ENCODE measurements around the gene KCNJ1. TPM values are rescaled to one million over a fixed set of nuclear protein-coding genes. Genes with fewer than 3 reads are reported as not detected.

Gene KCNJ1
- total and polyA plus RNA-seq, 2 donors (not counting 1 experiment from before 2014, with no cell fraction given) = not detected

DNA sequence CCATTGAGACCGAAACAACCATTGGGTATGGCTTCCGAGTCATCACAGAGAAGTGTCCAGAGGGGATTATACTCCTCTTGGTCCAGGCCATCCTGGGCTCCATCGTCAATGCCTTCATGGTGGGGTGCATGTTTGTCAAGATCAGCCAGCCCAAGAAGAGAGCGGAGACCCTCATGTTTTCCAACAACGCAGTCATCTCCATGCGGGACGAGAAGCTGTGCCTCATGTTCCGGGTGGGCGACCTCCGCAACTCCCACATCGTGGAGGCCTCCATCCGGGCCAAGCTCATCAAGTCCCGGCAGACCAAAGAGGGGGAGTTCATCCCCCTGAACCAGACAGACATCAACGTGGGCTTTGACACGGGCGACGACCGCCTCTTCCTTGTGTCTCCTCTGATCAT, 44.6 kb upstream of the KCNJ1 start:
- Histone ChIP-seq H3K79me2 (ENCODE audit: control insufficient read depth, insufficient read depth, low read length) (no peaks in the 10 kb centered on the region), H3K27me3 (ENCODE audit: control insufficient read depth, insufficient read depth, low read length) (peaks cover 3% of the 10 kb centered on the region), H3K9ac (ENCODE audit: insufficient read depth, low read length) (no peak overlapping the region), H3K36me3 (ENCODE audit: control insufficient read depth, insufficient read depth, low read length) (no peaks in the 10 kb centered on the region), H2AFZ (ENCODE audit: low read length) (no peak overlapping the region), H3K4me1 (ENCODE audit: control insufficient read depth, extremely low read depth, insufficient read depth, low read length) (peaks cover 12% of the 10 kb centered on the region), H3K4me3 (replicated peaks in 1 of 4; ENCODE audit: control extremely low read depth in 1 of 4, insufficient read depth in 1 of 4, low read depth in 3 of 4, low read length in 4 of 4) (no peak overlapping the region), H4K20me1 (ENCODE audit: control insufficient read depth, extremely low read depth, insufficient read depth, low read length) (no peaks in the 10 kb centered on the region), H3K9me3 (ENCODE audit: control insufficient read depth, insufficient read depth, low read depth, low read length) (no peaks in the 10 kb centered on the region), H3K4me2 (ENCODE audit: extremely low read depth, insufficient read depth, low read length) (no peak overlapping the region), H3K27ac (ENCODE audit: insufficient read depth, low read length) (no peak overlapping the region)
- DNase-seq (ENCODE audit: low read depth in 2 of 2) = no peak
- no peak for TF ChIP-seq EZH2 (IDR thresholded peaks at IDR 0.05; ENCODE audit: low read length, missing control alignments)
- TF ChIP-seq, protein P1, sequence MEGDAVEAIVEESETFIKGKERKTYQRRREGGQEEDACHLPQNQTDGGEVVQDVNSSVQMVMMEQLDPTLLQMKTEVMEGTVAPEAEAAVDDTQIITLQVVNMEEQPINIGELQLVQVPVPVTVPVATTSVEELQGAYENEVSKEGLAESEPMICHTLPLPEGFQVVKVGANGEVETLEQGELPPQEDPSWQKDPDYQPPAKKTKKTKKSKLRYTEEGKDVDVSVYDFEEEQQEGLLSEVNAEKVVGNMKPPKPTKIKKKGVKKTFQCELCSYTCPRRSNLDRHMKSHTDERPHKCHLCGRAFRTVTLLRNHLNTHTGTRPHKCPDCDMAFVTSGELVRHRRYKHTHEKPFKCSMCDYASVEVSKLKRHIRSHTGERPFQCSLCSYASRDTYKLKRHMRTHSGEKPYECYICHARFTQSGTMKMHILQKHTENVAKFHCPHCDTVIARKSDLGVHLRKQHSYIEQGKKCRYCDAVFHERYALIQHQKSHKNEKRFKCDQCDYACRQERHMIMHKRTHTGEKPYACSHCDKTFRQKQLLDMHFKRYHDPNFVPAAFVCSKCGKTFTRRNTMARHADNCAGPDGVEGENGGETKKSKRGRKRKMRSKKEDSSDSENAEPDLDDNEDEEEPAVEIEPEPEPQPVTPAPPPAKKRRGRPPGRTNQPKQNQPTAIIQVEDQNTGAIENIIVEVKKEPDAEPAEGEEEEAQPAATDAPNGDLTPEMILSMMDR (conservative IDR thresholded peaks at IDR 0.05 in 1 of 2, IDR thresholded peaks at IDR 0.05 in 1 of 2; ENCODE audit: low read depth in 1 of 2, low read length in 2 of 2) = no peak

DNA sequence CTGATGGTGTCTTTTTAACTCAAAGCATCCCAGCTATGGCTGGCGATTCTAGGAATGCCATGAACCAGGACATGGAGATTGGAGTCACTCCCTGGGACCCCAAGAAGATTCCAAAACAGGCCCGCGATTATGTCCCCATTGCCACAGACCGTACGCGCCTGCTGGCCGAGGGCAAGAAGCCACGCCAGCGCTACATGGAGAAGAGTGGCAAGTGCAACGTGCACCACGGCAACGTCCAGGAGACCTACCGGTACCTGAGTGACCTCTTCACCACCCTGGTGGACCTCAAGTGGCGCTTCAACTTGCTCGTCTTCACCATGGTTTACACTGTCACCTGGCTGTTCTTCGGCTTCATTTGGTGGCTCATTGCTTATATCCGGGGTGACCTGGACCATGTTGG, 44.1 kb upstream of the KCNJ1 start:
- Histone ChIP-seq H2AFZ (ENCODE audit: low read length) (no peak overlapping the region), H3K27me3 (ENCODE audit: control insufficient read depth, insufficient read depth, low read length) (peaks cover 3% of the 10 kb centered on the region), H4K20me1 (ENCODE audit: control insufficient read depth, extremely low read depth, insufficient read depth, low read length) (no peaks in the 10 kb centered on the region), H3K9ac (ENCODE audit: insufficient read depth, low read length) (no peak overlapping the region), H3K4me1 (ENCODE audit: control insufficient read depth, extremely low read depth, insufficient read depth, low read length) (peaks cover 14% of the 10 kb centered on the region), H3K27ac (ENCODE audit: insufficient read depth, low read length) (no peak overlapping the region), H3K4me3 (replicated peaks in 1 of 4; ENCODE audit: control extremely low read depth in 1 of 4, insufficient read depth in 1 of 4, low read depth in 3 of 4, low read length in 4 of 4) (no peak overlapping the region), H3K9me3 (ENCODE audit: control insufficient read depth, insufficient read depth, low read depth, low read length) (no peaks in the 10 kb centered on the region), H3K4me2 (ENCODE audit: extremely low read depth, insufficient read depth, low read length) (no peak overlapping the region), H3K79me2 (ENCODE audit: control insufficient read depth, insufficient read depth, low read length) (no peaks in the 10 kb centered on the region), H3K36me3 (ENCODE audit: control insufficient read depth, insufficient read depth, low read length) (no peaks in the 10 kb centered on the region)
- no peak for DNase-seq (ENCODE audit: low read depth in 2 of 2)
- TF ChIP-seq, protein P1 (conservative IDR thresholded peaks at IDR 0.05 in 1 of 2, IDR thresholded peaks at IDR 0.05 in 1 of 2; ENCODE audit: low read depth in 1 of 2, low read length in 2 of 2) = no peak
- TF ChIP-seq EZH2 (IDR thresholded peaks at IDR 0.05; ENCODE audit: low read length, missing control alignments) = no peak

DNA sequence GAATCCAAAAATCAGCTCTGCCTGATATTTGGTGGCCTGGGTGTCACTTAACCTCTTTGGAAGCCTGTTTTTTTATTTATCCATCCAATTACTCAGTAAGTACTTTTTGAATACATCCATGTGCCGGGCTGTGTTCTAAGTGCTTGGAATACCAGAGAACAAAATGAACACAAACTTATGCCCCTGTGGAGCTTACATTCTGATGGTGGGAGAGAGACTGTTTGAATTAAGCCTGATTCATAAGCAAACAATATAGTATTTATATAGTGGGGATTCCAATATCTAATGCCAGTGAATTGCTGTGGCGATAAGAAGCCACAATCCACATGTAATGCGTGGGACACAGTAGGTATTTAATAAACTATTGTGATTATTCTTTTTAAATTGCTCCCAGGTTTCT, 43.5 kb upstream of the KCNJ1 start:
- no peaks in the 10 kb centered on the region for H3K9me3 ChIP-seq (ENCODE audit: control insufficient read depth, insufficient read depth, low read depth, low read length)
- no peak overlapping the region for H3K4me3 ChIP-seq (replicated peaks in 1 of 4; ENCODE audit: control extremely low read depth in 1 of 4, insufficient read depth in 1 of 4, low read depth in 3 of 4, low read length in 4 of 4)
- peaks cover 17% of the 10 kb centered on the region for H3K4me1 ChIP-seq (ENCODE audit: control insufficient read depth, extremely low read depth, insufficient read depth, low read length)
- no peak overlapping the region for H2AFZ ChIP-seq (ENCODE audit: low read length)
- peak in 1 of 2 donors; percentile 49 for DNase-seq (ENCODE audit: low read depth in 2 of 2)
- no peaks in the 10 kb centered on the region for H3K79me2 ChIP-seq (ENCODE audit: control insufficient read depth, insufficient read depth, low read length)
- H4K20me1 ChIP-seq (ENCODE audit: control insufficient read depth, extremely low read depth, insufficient read depth, low read length) = no peaks in the 10 kb centered on the region
- H3K4me2 ChIP-seq (ENCODE audit: extremely low read depth, insufficient read depth, low read length) = no peak overlapping the region
- peaks cover 3% of the 10 kb centered on the region for H3K27me3 ChIP-seq (ENCODE audit: control insufficient read depth, insufficient read depth, low read length)
- no peaks in the 10 kb centered on the region for H3K36me3 ChIP-seq (ENCODE audit: control insufficient read depth, insufficient read depth, low read length)
- no peak overlapping the region for H3K27ac ChIP-seq (ENCODE audit: insufficient read depth, low read length)
- no peak overlapping the region for H3K9ac ChIP-seq (ENCODE audit: insufficient read depth, low read length)
- no peak for TF ChIP-seq EZH2 (IDR thresholded peaks at IDR 0.05; ENCODE audit: low read length, missing control alignments)
- TF ChIP-seq, protein P1 (conservative IDR thresholded peaks at IDR 0.05 in 1 of 2, IDR thresholded peaks at IDR 0.05 in 1 of 2; ENCODE audit: low read depth in 1 of 2, low read length in 2 of 2) = no peak
